ENCODE data around the gene SURF4.

SURF4 gene

GRCh38 chr9:133345596-133345995, 30.3 kb downstream of the SURF4 start:
- TF ChIP-seq CTCF (IDR thresholded peaks at IDR 0.05; ENCODE audit: extremely low read depth, missing control alignments): no peak
- DNase-seq (ENCODE audit: low spot score): no peak

GRCh38 chr9:133344979-133345378, 30.9 kb downstream of the SURF4 start:
- TF ChIP-seq CTCF (IDR thresholded peaks at IDR 0.05; ENCODE audit: extremely low read depth, missing control alignments): no peak
- DNase-seq (ENCODE audit: low spot score): no peak

GRCh38 chr9:133344071-133344470, 31.8 kb downstream of the SURF4 start:
- no peak for DNase-seq (ENCODE audit: low spot score)
- TF ChIP-seq CTCF (IDR thresholded peaks at IDR 0.05; ENCODE audit: extremely low read depth, missing control alignments): no peak

- no peak for DNase-seq (ENCODE audit: low spot score)
Observed at GRCh38 chr9:133342570-133342969, 33.3 kb downstream of the SURF4 start.

GRCh38 chr9:133342069-133342406, 33.8 kb downstream of the SURF4 start:
- TF ChIP-seq CTCF (IDR thresholded peaks at IDR 0.05; ENCODE audit: extremely low read depth, missing control alignments): no peak
- DNase-seq (ENCODE audit: low spot score): no peak

More at GRCh38 chr9:133342570-133342969, 33.3 kb downstream of the SURF4 start:
- no peak for TF ChIP-seq CTCF (IDR thresholded peaks at IDR 0.05; ENCODE audit: extremely low read depth, missing control alignments)

GRCh38 chr9:133341369-133342068, 34.3 kb downstream of the SURF4 start:
- no peak for DNase-seq (ENCODE audit: low spot score)
- no peak for TF ChIP-seq CTCF (IDR thresholded peaks at IDR 0.05; ENCODE audit: extremely low read depth, missing control alignments)

- no peak for DNase-seq (ENCODE audit: low spot score)
- TF ChIP-seq CTCF (IDR thresholded peaks at IDR 0.05; ENCODE audit: extremely low read depth, missing control alignments): no peak
Observed at GRCh38 chr9:133340916-133341315, 34.9 kb downstream of the SURF4 start.

All from GM20000 (cell line).